CD4-positive, CD25-positive, alpha-beta regulatory T cell (primary cell): ENCODE measurements around the gene SRL. TPM values are rescaled to one million over a fixed set of nuclear protein-coding genes. Genes with fewer than 3 reads are reported as not detected.
"Not testable (repeated sequence)": the region's sequence is repeated elsewhere in the genome, so short reads cannot be mapped to it uniquely, and the experiment has no call there.

Experiments used
- ATAC-seq, 2 donors: fragments of 150-1000 bp; cut with Tn5 transposase; one replicate each; pipeline ENCODE4 v1.10.0; 2021; ENCODE audit warnings: low read depth in 2 of 2, moderate number of reproducible peaks in 2 of 2, moderate library complexity in 1 of 2
- DNase-seq, 3 donors: peaks; one replicate each; pipeline versions ENCODE4 v3.0.0 to v3.0.0-alpha.2; 2012 to 2022; ENCODE audit warnings: mixed read lengths in 1 of 3
- H3K27ac ChIP-seq: one replicate; pipeline ENCODE4 v1.7.0; 2013; ENCODE audit warnings: mild to moderate bottlenecking, low read length; ENCODE audit not compliant: insufficient read depth, poor library complexity, severe bottlenecking
- H3K27me3 ChIP-seq: one replicate; pipeline ENCODE4 v1.7.0; 2013; ENCODE audit warnings: low read length; ENCODE audit not compliant: control insufficient read depth, insufficient read depth
- H3K36me3 ChIP-seq: one replicate; pipeline ENCODE4 v1.7.0; 2013; ENCODE audit warnings: mild to moderate bottlenecking, low read length, moderate library complexity; ENCODE audit not compliant: control insufficient read depth, insufficient read depth
- H3K4me1 ChIP-seq: 2 replicates; pipeline ENCODE4 v1.7.0; 2013; ENCODE audit warnings: mild to moderate bottlenecking, low read length; ENCODE audit not compliant: insufficient read depth, control insufficient read depth, poor library complexity, severe bottlenecking
- H3K4me3 ChIP-seq: one replicate; pipeline ENCODE4 v1.7.0; 2013; ENCODE audit warnings: low read depth, mild to moderate bottlenecking, low read length, moderate library complexity
- H3K9me3 ChIP-seq, 2 experiments: 1 replicate in 1 of 2; 2 replicates in 1 of 2; pipeline ENCODE4 v1.7.0; 2013; ENCODE audit warnings: low read length in 2 of 2, mild to moderate bottlenecking in 1 of 2, moderate library complexity in 1 of 2; ENCODE audit not compliant: control insufficient read depth in 2 of 2
- H3K27ac Mint-ChIP-seq, 3 donors: one replicate each; pipeline ENCODE4 v1.8.0; 2020 to 2022; ENCODE audit warnings: mild to moderate bottlenecking in 3 of 3, mixed read lengths in 3 of 3, moderate library complexity in 2 of 3
- H3K27me3 Mint-ChIP-seq: one replicate; pipeline ENCODE4 v1.8.0; 2022; ENCODE audit warnings: mild to moderate bottlenecking, mixed read lengths
- H3K36me3 Mint-ChIP-seq: one replicate; pipeline ENCODE4 v1.8.0; 2020; ENCODE audit warnings: mixed read lengths
- H3K4me1 Mint-ChIP-seq, 4 donors: one replicate each; pipeline ENCODE4 v1.8.0; 2020 to 2022; ENCODE audit warnings: mixed read lengths in 4 of 4, mild to moderate bottlenecking in 1 of 4
- H3K4me3 Mint-ChIP-seq, 4 donors: one replicate each; pipeline ENCODE4 v1.8.0; 2020 to 2022; ENCODE audit warnings: mild to moderate bottlenecking in 4 of 4, mixed read lengths in 4 of 4, moderate library complexity in 3 of 4
- H3K9me3 Mint-ChIP-seq, 7 donors: one replicate each; pipeline ENCODE4 v1.8.0; 2020 to 2022; ENCODE audit warnings: mixed read lengths in 7 of 7, mild to moderate bottlenecking in 3 of 7, moderate library complexity in 2 of 7
- polyA plus RNA-seq, 4 donors: library from polyadenylated mRNA; unstranded; fragments of 300-500 nt; fragmentation: Illumina TruSeq; gene quantifications; one replicate each; pipeline ENCODE4 v1.2.3, GENCODE V29; 2021
- total RNA-seq: library from RNA; stranded (reverse); gene quantifications from one replicate; pipeline ENCODE4 v1.2.3, GENCODE V29; 2022

Gene SRL
- total and polyA plus RNA-seq, 5 donors from 2014 or later = not detected

DNA sequence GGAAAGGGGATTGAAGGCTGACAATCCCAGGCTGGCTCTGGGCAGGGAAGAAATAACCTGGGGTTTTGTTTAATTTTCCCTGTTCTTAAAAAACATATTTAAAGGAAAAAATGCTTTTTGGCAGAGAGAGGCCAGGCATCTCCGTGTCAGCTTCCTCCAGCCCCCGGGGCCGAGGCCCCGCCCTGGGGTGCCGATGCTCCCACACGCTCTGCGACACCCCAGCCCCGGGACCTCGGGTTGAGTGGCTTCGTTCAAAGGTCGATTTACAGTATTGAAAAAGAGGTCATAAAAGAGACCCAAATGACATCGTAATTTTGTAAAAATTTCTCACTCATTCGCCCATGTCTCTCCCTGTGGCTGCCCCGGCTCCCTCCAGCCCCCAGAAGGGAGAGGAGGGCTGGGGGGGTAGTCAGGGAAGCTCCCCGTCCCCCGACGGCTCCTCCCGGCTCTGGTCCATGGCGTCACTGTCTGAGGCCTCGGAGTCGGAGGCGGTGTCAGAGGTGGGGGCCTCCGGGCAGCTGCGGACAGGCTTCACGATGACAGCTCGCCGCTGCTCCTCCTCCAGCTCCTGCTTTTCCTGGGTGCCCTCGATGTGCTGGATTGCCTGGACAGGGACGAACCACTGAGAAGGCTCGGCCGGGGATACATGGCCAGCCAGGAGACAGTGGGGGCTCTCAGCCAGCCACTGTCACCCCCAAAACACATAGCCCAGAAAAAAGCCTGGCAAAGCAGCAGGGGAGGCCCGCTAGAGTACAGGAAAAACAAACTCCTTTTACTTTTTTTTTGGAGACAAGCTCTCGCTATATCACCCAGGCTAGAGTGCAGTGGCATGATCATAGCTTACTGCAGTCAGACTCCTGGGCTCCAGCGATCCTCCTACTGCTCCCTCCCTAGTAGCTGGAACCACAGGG is 16.0 kb upstream of the SRL start:
- Histone ChIP-seq H3K9me3 (no peaks in the 10 kb centered on the region), H3K36me3 (peaks cover 19% of the 10 kb centered on the region), H3K27me3 (no peaks in the 10 kb centered on the region), H3K27ac (no peak overlapping the region), H3K4me3 (no peak overlapping the region), H3K4me1 (peaks cover 4% of the 10 kb centered on the region)
- ATAC-seq (no peak), DNase-seq (no peak)
- H3K9me3 Mint-ChIP-seq = peaks cover 0 to 3% (median 0%) of the 10 kb centered on the region in 7 donors
- no peaks in the 10 kb centered on the region for H3K27me3 Mint-ChIP-seq
- H3K36me3 Mint-ChIP-seq = peaks cover 10% of the 10 kb centered on the region
- H3K4me3 Mint-ChIP-seq = no peak overlapping the region
- peak overlapping the region in 1 of 3 donors; percentile 78 for H3K27ac Mint-ChIP-seq
- H3K4me1 Mint-ChIP-seq = peaks cover 0 to 10% (median 4%) of the 10 kb centered on the region in 4 donors

DNA sequence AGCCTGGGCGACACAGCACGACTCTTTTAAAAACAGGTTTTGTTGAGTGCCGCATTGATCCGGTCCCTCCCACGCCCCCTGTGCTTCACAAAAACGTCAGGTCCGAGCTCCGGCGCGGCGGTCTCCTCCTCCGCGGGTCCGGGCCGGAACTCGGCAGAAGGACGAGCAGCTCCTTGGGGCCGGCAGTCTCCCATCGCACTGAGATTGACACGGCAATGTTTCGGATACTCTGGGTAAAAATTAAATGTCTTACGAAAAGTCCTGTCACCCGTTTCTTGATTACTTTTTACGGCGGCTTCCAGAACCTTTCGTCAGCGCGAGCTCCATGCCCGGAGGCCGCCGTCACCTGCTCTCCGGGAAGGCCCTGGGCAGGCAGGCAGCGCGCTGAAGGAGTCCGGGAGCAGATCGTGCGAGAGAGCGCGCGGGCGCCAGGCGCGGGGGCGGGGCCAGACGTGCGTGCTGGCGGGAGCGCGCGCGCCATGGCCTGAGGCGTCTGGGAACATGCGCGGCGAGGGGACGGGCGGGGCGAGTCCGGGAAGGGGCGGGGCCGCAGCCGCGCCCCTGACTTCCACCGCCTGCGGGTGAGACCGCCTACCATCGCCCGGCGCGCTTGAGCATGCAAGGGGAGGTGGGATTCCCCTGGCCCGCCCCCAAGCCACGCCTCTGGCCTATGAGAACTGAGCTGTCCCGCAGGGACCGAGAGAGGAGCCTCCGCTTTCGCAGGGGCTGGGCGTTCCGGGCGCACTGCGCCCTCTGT is 11.7 kb upstream of the SRL start:
- H3K4me3 ChIP-seq = peak overlapping the region; percentile 76
- ATAC-seq (peak; percentile 95 to 97), DNase-seq (peak; percentile 99 to 100 (median 99))
- peaks cover 0 to 3% (median 0%) of the 10 kb centered on the region in 7 donors for H3K9me3 Mint-ChIP-seq
- H3K27ac ChIP-seq = peak overlapping the region; percentile 88
- H3K4me3 Mint-ChIP-seq = peak overlapping the region; percentile 95 to 97 (median 96)
- H3K36me3 ChIP-seq = peaks cover 6% of the 10 kb centered on the region
- peak overlapping the region; percentile 91 to 98 (median 98) for H3K27ac Mint-ChIP-seq
- H3K36me3 Mint-ChIP-seq = no peaks in the 10 kb centered on the region
- no peaks in the 10 kb centered on the region for H3K9me3 ChIP-seq
- H3K27me3 Mint-ChIP-seq = no peaks in the 10 kb centered on the region
- peaks cover 8% of the 10 kb centered on the region for H3K4me1 ChIP-seq
- peaks cover 0 to 17% (median 8%) of the 10 kb centered on the region in 4 donors for H3K4me1 Mint-ChIP-seq
- no peaks in the 10 kb centered on the region for H3K27me3 ChIP-seq

DNA sequence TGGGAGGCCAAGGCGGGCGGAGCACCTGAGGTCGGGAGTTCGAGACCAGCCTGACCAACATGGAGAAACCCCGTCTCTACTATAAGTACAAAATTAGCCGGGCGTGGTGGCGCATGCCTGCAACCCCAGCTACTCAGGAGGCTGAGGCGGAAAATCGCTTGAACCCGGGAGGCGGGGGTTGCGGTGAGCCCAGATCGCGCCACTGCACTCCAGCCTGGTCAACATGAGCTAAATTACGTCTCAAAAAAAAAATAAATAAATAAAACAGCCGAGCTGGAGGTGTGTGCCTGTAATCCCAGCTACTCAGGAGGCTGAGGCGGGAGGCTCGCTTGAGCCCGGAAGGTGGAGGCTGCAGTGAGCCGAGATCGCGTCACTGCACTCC is 11.1 kb upstream of the SRL start:
- Mint-ChIP-seq H3K4me1 (peaks cover 0 to 17% (median 8%) of the 10 kb centered on the region in 4 donors), H3K27ac (peak overlapping the region; percentile 91 to 98 (median 98)), H3K4me3 (peak overlapping the region; percentile 95 to 97 (median 96))
- Histone ChIP-seq H3K27ac (peak overlapping the region; percentile 88), H3K4me3 (peak overlapping the region; percentile 76)
- not testable (repeated sequence) for H3K4me1 ChIP-seq, H3K27me3 Mint-ChIP-seq, DNase-seq, H3K9me3 ChIP-seq, H3K27me3 ChIP-seq, H3K36me3 Mint-ChIP-seq, H3K9me3 Mint-ChIP-seq, H3K36me3 ChIP-seq, ATAC-seq

DNA sequence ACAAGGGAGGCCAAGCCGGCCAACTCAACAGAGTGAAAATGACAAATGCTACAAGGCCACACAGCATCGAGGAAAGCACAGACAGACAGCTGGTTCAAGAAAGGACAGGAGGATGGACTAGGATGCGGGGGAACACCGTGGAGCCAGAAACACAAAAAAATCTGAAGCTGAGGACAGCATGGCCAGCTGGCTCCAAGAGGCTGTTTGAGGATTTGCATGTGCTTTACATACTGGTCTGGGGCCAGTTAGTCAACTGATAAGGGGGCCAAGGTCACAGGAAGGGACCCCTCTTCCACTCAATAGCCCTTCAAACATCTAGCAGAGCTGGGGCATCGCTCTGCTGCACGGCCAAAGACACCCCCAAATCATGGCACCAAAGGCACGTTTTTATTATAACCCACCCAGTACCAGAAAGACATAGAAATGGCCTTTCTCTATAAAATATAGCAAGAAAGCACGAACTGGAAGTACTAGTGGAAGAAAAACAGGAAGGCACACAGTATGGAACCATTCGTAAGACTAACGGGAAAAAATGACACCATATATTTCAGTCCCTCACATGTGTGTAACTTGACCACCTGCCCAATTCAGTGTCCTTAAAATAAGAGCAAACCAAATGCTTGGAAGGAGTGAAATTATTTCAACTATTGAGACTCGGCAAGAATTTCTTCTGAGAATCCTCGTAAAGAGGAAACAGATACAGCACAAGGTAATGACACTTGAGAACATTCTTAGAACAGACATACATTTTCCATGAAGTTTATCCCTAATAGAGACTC is 7.8 kb upstream of the SRL start:
- Histone ChIP-seq H3K27ac (no peak overlapping the region), H3K4me3 (no peak overlapping the region), H3K4me1 (peaks cover 8% of the 10 kb centered on the region), H3K27me3 (no peaks in the 10 kb centered on the region), H3K9me3 (no peaks in the 10 kb centered on the region), H3K36me3 (no peaks in the 10 kb centered on the region)
- no peak for DNase-seq
- H3K36me3 Mint-ChIP-seq = no peaks in the 10 kb centered on the region
- peaks cover 3 to 17% (median 9%) of the 10 kb centered on the region in 4 donors for H3K4me1 Mint-ChIP-seq
- no peaks in the 10 kb centered on the region for H3K27me3 Mint-ChIP-seq
- peak overlapping the region in 3 of 4 donors; percentile 4 to 69 (median 52) for H3K4me3 Mint-ChIP-seq
- no peak for ATAC-seq
- H3K27ac Mint-ChIP-seq = peak overlapping the region in 1 of 3 donors; percentile 20
- H3K9me3 Mint-ChIP-seq = peaks cover 0 to 3% (median 0%) of the 10 kb centered on the region in 7 donors

DNA sequence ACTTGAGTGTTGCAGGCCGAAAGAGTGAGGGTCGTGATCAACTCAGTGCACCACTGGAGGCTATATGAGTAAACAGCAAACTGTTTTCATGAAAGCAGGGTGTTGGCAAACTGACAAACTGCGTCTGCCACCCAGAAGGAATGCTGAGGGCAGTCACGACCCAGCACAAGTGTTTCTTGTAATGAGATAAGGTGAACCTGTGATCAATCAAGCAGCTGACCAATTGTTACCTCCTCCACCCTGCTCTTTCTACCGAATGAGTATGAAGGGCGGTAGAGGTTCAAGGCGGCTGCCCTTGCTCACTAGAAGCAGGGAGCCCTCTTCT is 5.5 kb upstream of the SRL start:
- peaks cover 0 to 9% (median 6%) of the 10 kb centered on the region in 4 donors for H3K4me1 Mint-ChIP-seq
- Histone ChIP-seq H3K27me3 (no peaks in the 10 kb centered on the region), H3K9me3 (no peaks in the 10 kb centered on the region), H3K36me3 (no peaks in the 10 kb centered on the region), H3K27ac (no peak overlapping the region), H3K4me1 (no peaks in the 10 kb centered on the region), H3K4me3 (no peak overlapping the region)
- H3K36me3 Mint-ChIP-seq = no peaks in the 10 kb centered on the region
- H3K27me3 Mint-ChIP-seq = no peaks in the 10 kb centered on the region
- H3K4me3 Mint-ChIP-seq = no peak overlapping the region
- no peaks in the 10 kb centered on the region for H3K9me3 Mint-ChIP-seq
- ATAC-seq (no peak), DNase-seq (no peak)
- H3K27ac Mint-ChIP-seq = no peak overlapping the region

DNA sequence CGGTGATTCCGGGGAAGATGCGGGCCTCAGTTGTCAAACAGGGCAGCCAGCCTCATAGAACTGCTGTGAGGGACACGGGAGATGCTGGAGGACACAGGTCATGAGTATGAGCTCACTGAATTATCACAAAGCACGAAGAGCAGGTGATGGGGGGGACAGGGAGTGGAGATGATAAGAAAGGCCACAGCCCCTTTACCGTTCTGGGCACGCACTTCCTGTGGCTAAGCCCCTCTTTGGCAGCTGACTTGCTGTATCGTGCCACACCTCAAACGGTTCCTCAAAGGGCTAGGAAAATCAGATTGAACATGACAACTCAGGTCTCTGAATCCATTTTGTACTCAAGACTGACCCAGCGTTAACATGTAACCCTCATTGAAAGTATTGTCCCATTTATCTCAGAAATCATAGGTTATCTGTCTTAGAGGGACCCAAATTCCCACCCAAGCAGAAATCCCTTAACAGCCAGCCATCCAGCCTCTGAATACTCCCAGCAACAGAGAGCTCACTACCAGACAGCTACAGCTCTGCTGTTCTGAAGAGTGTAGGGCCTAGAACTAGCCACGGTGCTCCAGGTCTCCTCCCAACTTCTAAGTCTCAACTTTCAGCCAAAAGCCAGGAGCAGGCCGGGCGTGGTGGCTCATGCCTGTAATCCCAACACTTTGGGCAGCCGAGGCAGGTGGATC is 5.0 kb upstream of the SRL start:
- peak overlapping the region in 1 of 3 donors; percentile 20 for H3K27ac Mint-ChIP-seq

More for the DNA sequence above, 5.0 kb upstream of the SRL start:
- H3K4me1 Mint-ChIP-seq = peaks cover 0 to 7% (median 6%) of the 10 kb centered on the region in 4 donors
- no peaks in the 10 kb centered on the region for H3K27me3 Mint-ChIP-seq
- ATAC-seq (no peak), DNase-seq (no peak)
- no peak overlapping the region for H3K4me3 Mint-ChIP-seq
- Histone ChIP-seq H3K4me3 (no peak overlapping the region), H3K27ac (no peak overlapping the region), H3K9me3 (no peaks in the 10 kb centered on the region), H3K27me3 (no peaks in the 10 kb centered on the region), H3K4me1 (no peaks in the 10 kb centered on the region), H3K36me3 (no peaks in the 10 kb centered on the region)
- H3K9me3 Mint-ChIP-seq = no peaks in the 10 kb centered on the region
- no peaks in the 10 kb centered on the region for H3K36me3 Mint-ChIP-seq
